Stimulated activated CD8-positive, alpha-beta memory T cell treated with anti-CD3 and anti-CD28 coated beads, Interleukin-4, amount 100 ng/mL, for 4 hours (primary cell): Measurements from ENCODE around the gene STK16.
A peak's percentile ranks its signal among the peaks of the same experiment; 100 is the strongest.

Experiments
- DNase-seq, 2 donors: peaks; one replicate each; pipeline ENCODE4 v3.0.0-alpha.2; 2020; ENCODE audit warnings: low read depth in 2 of 2, low spot score in 1 of 2

STK16 gene

DNA sequence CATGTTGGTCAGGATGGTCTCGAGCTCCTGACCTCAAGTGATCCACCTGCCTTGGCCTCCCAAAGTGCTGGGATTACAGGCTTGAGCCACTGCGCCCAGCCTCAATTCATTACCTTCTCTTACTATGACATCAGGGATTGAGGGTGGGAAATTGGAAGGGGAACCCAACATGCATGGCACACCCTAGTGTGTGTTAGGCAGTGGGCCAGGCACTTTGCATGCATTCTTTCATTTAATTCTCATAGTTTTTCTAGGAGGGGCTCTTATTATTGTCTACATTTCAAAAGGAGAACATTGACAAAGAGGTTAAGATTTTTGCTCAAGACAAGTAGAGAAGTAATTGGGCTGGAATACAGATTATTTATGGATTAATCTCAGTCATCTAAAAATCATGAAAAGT is 23.0 kb downstream of the STK16 start:
- no peak for DNase-seq

DNA sequence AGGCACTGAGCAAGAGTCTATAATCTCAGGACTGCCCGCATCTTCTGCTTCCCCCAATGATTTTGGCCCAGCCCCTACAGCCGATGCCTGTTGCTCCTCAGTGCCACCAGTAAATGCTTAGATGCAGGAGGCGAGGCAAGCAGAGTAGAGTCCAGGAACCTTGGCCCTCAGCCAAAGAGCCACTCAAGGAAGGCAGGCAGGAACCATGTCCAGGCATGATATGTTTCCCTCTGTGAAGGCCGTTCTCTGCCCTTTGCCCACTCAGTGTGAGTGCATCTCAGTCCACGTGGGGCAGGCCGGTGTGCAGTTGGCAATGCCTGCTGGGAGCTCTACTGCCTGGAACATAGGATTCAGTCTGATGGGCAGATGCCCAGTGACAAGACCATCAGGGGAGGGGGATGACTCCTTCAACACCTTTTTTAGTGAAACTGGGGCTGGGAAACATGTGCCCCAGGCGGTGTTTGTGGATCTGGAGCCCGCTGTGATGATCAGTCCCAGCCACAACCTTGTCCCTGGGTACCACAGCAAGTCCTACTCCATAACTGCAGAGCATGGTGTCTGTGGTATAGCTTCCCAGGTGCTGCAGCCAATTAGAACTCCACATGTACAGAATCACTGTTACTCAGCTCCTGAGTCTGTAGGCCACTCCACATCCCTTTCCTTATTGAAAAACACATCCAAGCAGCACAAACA is 24.2 kb downstream of the STK16 start:
- DNase-seq: no peak

DNA sequence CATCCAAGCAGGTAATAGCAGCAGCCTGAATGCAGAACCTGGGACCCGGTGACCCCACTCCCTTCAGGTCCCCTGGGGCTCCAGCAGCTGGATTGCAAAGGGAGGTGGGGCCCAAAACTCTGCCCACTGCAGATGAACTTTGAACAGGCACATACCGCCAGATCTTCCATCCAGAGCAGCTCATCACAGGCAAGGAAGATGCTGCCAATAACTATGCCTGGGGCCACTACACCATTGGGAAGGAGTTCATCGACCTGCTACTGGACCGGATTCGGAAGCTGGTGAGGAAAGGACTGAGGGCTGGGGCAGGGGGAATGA is 24.7 kb downstream of the STK16 start:
- DNase-seq: no peak

DNA sequence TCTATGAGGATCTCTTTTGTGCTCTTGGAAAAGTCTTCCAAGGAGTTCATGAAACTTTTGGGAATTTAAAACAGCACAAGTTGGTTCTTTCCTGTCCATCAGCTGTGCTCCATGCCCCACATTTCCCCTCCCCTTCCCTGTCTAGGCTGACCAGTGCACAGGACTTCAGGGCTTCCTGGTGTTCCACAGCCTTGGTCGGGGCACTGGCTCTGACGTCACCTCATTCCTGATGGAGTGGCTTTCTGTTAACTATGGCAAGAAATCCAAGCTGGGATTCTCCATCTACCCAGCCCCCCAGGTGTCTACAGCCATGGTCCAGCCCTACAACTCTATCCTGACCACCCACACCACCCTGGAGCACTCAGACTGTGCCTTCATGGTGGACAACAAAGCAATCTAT is 25.7 kb downstream of the STK16 start:
- DNase-seq: no peak

DNA sequence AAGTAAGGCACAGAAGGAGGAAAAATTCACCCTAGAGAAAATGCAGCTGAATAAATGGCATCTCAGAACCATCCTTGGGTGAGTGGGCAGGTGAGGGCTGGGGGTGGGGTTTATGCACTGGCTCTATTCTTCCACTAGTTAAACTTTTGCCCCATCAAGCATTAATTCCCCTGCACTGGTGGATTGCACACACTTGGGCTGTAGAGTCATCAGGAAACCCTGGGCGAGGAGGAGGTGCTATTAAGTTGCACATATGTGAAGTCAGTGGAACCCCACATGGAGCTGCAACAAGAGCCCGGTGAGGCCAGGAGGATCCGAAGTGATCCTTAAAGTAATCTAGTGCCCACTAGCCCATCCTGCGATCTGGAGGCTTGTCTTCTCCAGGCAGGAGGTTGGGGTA is 27.1 kb downstream of the STK16 start:
- DNase-seq: no peak

DNA sequence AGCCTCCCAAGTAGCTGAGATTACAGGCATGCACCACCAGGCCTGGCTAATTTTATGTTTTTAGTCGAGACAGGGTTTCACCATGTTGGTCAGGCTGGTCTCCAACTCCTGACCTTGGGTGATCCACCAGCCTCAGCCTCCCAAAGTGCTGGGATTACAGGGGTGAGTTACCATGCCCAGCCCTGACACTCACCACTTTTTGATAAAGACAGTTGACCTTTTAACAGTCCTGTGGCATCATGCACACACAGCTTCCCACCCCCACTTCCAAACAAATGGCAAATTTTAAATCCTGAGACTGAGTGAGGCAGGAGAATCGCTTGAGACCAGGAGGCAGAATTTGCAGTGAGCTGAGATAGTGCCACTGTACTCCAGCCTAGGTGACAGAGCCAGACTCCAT is 27.7 kb downstream of the STK16 start:
- no peak for DNase-seq

DNA sequence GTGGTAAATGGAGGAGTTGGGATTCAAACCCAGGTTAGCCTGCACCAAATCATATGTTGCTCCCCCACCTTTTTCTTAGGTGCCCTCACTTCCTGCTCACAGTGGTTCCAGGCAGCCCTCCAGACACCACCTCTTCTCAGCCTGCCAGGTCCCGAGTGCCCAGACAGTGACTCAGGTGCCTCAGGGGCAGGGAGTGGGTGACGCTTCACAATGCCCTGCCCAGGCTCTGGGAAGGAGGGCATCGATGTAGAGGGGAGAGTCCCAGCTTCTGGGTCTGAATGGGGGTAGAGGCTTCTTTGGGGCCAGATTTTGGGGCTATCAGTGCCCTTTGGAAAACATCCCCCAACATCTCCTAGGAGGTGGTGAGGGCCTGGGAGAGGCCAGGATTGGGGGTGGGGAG is 28.7 kb downstream of the STK16 start:
- no peak for DNase-seq

DNA sequence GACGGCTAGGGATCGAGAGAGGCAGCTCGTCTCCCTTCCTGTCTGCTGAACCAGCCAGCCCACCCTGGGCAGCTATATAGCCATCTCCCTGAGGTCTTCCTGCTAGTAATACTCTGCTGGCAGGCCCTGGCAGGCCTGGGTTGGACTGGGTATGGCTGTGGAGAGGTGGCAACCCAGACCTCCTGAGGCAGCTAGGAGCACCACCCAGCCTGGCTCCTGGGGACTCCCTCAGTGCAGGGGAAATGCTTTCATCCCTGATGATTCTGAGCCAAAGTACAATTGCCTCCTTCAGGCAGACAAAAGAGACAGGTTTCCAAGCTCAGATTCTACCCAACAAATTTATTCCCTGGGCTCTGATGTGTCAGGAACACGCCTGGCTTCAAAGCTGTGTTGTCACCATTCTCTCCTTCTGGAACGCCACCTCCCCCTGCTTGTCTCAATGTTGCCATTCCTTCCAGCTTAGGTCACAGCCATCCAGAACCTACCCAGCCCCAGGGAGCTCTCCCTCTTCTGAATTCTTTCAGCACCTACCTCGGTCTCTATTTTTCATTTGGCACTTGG is 29.2 kb downstream of the STK16 start:
- no peak for DNase-seq

DNA sequence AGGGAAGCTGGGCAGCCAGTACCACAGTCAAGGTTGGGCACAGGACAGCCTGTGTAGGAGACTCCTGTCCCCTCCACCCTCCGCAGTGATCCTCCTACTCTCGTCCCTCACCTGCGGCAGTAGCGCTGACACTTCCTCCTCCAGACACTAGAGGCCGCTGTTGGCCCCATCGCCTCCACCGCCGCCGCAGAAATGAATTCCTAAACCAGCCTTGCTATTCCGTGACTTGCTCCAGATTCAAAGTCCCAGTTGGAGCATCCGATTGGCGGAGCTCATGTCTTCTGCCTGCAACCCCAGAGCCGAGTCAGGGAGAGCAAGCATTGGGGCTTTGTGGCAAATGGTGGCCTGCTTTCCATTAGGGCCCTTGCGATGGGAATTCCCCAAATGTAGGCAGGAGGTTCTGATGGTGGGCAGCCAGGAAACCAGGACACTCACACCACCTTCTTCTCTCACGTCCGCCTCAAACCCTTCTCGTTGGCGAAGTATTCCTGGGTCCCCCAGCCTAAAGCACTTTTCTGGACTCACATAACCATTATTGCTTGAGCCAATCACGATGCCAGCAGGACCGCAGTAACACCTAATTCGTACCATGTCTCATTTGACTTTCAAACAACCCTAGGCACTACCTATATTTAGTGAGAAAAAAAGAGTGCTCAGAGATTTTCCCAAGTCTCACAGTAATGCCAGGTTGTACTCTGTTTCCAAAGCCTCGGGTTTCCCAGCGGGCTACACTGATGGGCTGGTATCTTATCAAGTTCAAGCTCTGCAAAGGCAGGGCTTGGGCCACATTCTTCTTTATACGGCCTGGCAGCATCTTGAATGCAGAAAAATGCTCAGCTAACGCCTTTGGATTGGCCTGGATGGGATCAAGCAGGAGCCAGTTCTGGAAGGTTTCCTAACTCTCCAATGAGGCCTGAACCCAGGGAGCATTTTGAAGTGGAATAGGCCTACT is 32.7 kb downstream of the STK16 start:
- DNase-seq: peak; percentile 52 to 58

DNA sequence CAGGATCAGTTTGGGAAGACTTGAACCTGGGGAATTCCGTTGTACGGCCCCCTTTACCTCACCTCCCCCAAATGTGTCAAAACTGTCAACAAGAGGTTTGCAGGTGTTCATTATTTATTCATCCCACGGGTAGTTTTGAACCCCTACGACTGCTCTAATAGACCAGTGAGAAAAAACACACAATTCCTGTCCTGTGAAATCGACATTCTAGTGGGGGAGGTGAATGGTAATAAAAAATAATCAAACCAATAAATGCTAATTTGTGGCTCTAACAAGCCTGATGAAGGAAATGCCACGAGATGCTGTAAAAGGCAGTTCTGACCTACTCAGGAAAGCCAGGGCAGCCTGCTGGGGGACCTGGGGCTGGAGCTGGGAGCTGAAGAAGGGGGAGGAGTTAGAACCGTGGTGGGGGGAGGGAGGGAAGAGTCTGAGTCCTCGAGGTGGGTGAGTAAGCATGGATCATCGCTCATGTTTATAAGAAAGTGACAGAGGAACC is 33.4 kb downstream of the STK16 start:
- DNase-seq: no peak

DNA sequence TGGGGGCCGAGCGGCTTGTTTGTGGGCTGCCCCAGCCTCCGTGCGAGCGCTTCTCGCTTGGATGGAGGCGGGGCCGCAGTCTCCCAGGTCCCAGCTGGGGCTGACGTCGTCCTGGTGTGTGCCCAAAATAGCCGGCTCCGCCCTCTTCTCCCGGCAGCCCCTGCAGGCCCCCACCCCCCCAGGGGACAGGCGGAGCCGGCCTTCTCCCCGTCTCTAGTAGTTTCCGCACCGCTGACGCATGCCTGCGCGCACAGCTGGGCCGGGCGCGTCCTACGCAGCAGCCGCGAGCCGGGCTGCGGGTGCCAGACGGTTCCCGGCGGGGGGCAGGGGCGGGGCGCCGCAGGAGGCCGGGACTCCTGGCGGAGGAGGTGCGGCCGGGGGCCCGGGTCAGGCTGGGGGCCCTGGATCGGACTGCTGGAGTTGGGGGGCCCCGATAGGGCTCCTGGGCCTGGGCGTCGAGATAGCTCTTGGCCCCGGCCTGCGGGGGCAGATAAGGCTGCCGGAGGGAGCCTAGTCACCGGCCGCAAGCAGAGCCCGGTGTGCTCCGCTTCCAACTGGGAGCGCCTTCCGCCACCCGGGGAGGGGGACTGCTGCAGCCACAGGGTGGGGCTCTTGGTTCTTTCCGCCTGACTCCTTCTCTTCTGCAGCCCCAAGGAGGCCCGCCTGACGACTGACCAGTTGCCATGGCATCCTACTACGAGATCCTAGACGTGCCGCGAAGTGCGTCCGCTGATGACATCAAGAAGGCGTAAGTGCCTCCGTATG is 34.1 kb downstream of the STK16 start, which contains the start of gene DNAJB2:
DNAJB2 (plus strand) TSS at position 216 of the 765 bp plus-strand sequence; CDS start at position 684, 468 bp downstream.
- DNase-seq: peak; percentile 97 to 99

DNA sequence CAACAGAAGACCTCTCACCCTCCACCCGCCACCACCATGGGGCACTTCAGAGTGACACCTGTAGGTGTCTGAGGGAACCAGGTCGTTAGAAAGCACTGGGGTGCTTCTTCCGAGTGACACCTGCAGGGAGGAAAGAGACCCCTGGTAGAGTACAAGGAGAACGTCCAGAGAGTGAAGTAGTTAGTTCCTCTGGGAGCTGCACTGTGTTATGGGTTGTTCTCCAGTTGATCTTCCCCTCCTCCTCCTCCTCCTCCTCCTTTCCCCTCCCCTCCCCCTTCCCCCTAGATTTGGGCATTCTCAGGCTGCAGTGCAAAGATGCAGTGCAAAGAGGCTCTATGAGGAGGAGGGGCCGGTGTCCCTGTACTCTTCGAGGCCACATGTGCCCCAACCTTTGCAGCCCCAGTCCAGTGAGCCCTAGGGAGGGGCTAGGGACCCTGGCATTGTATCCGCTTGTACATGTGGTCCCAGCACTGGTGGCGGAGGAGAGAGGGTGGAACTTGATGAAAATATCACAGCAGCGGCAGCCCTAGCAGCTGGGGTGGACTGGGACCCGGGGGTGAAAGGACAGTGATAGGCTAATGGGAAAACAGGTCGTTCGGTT is 34.7 kb downstream of the STK16 start:
- DNase-seq: no peak

DNA sequence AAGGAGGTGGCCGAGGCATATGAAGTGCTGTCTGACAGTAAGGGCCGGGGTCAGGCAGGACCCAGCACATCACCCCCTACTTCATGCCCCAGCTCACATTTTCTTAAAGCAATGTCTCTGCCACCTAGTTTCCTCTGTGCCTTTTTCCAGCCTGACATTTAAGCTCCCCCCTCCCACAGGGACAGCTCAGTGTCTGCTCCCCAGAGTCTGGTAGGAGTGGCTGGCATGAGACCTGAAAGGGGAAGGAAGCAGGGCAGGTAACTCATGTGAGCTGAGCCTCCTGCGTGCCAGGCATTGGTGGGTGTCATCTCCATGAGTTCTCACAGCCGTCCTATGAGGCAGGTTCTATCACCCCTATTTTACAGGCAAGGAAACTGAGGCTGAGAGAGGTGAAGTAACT is 35.4 kb downstream of the STK16 start:
- no peak for DNase-seq

DNA sequence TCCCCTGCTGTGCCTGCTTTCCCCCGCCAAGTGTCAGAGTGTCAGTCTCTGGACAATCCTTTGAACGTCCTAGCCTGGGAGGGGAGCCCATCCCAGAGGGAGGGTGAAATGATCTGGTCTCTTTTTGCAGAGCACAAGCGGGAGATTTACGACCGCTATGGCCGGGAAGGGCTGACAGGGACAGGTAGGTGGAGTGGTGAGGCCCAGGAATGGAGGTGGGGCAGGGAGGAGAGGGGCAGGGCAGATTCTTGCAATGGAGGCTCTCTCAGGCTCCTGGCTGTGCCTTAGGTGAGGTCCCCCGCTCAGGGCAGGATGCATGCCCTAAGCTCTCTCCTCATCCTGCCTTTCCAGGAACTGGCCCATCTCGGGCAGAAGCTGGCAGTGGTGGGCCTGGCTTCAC is 36.3 kb downstream of the STK16 start:
- DNase-seq: no peak

DNA sequence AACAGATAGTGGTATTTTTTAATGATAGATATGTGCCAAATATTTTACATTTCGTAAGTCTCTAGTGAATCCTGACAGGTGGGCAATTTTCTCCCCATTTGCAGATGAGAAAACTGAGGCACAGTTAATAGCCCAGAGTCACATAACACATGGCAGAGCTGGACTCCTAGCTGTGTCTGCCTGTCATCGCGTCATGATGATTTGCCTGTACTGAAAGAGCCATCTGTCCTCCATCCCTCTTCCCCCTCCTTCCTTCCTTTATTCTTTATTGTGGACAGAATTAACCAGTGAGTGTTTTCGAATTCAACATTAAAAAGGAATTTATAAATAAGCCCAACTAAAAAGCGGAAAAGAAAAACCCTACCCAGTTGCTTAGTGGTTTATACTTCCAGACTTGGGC is 37.1 kb downstream of the STK16 start:
- DNase-seq: no peak

DNA sequence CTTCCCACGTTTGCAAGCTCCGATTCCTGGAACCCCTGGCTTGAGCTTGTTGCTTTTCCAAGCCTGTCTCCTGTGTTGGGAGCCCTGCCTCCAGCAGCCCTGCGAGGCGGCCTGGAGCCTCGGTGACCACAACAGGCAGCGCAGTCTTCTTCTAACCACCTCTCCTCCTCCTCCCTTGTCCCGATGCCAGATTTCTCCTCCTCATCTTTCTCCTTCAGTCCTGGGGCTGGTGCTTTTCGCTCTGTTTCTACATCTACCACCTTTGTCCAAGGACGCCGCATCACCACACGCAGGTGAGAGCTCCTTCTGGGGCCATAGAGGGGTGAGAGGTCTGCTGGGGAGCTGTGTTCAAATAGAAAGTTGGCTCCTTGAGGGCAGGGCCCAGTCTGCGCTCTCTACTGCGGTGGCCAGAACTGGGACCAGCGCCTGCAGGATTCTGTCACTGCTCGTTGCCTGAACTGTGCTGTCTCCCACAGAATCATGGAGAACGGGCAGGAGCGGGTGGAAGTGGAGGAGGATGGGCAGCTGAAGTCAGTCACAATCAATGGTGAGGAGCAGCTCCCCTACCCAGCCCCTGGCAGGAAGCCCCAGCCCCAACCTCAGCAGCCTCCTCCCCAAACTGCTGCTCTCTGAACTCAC is 37.8 kb downstream of the STK16 start:
- no peak for DNase-seq

DNA sequence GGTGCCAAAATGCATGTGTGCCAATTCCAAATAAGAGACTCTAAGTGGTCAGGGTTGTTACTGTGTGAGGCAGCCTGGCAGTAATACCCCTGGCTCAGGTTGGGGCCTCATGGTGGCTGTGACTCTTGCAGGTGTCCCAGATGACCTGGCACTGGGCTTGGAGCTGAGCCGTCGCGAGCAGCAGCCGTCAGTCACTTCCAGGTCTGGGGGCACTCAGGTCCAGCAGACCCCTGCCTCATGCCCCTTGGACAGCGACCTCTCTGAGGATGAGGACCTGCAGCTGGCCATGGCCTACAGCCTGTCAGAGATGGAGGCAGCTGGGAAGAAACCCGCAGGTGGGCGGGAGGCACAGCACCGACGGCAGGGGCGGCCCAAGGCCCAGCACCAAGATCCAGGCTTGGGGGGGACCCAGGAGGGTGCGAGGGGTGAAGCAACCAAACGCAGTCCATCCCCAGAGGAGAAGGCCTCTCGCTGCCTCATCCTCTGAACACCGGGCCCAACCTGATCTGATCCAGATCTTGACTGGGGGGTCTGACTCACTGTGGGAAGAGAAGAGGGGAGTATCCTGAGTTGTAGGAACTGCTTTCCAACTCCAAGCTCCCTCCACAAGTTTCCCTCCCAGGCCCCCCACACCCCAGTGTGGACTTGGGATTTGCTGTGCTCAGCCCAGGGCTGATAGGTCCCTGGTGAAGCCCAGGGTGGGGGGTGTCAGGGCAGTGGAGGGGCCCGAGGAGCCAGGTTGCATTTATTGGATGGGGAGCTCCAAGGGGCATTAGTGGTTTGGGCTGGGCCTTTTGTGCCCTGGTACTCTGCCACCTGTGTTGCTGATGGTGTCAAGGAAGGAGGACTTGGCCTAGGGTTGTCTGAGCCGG is 39.5 kb downstream of the STK16 start:
- DNase-seq: no peak

DNA sequence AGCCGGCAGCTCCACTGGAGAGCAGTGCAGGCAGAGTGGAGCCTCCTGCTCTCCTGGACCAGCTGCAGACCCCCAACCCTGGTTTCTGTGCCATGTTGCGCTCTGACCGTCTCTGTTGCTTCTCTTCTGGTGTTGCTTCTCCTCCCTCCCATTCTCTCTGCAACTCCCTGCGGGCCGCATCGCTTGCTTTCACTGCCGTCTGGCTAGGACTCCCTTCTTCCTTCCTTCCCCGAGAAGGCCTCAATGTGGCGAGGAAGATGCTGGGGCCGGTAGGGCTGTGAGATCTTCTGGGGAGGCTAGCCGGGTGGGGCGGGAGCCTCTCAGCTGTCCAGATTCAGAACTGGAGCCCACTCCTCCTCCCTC is 40.1 kb downstream of the STK16 start:
- no peak for DNase-seq

DNA sequence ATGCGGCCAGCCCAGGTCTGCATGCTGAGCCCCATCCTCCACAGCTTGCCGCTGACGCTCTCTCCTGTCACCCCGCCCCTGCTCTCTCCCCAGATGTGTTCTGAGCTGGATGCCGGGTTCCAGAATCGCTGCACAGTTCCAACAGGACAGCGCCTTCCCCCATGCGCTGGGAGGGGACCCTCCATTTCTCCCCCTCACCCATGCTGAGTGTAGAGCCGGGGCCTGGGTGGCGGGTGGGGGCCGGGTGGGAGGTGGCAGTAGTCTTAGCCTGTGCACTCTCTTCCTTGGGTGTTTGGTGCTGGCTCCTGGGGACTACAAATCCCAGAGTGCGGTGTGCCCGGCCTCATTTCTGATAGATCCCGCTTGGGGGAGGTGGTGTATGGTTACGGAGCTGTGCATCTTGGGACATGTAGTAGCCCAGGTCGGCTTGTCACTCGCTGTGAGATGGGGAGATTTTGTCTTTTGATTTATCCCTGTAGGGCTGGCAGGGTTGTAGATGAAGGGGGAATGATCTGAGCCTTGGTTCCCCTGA is 40.7 kb downstream of the STK16 start:
- DNase-seq: no peak
